Activated CD4-positive, alpha-beta memory T cell treated with anti-CD3 and anti-CD28 coated beads, Interleukin-2, amount 10 ng/mL, durations not matched to agents 7 days and 5 days (primary cell): ENCODE data around the gene PRKG2. TPM values are rescaled to one million over a fixed set of nuclear protein-coding genes. Genes with fewer than 3 reads are reported as not detected.

Source experiments
- CTCF ChIA-PET: fragments of 350-600 bp; sonication (Branson Sonifier 250); formaldehyde crosslinking; loops from one replicate; lab custom pipeline; 2021; ENCODE audit warnings: antibody characterized with exemption, inconsistent platforms; lab: Charles Lee
- POLR2A ChIA-PET: fragments of 350-600 bp; sonication (Branson Sonifier 250); formaldehyde crosslinking; loops from one replicate; lab custom pipeline; 2021; ENCODE audit warnings: antibody characterized with exemption; lab: Charles Lee
- DNase-seq: peaks from one replicate; pipeline ENCODE4 v3.0.0-alpha.2; 2020
- H3K27ac Mint-ChIP-seq: one replicate; pipeline ENCODE4 v1.8.0; 2021; ENCODE audit warnings: mild to moderate bottlenecking, mixed read lengths
- H3K27me3 Mint-ChIP-seq: one replicate; pipeline ENCODE4 v1.8.0; 2021; ENCODE audit warnings: mixed read lengths
- H3K36me3 Mint-ChIP-seq: one replicate; pipeline ENCODE4 v1.8.0; 2021; ENCODE audit warnings: low read depth, mixed read lengths
- H3K4me1 Mint-ChIP-seq: one replicate; pipeline ENCODE4 v1.8.0; 2021; ENCODE audit warnings: mixed read lengths
- H3K4me3 Mint-ChIP-seq: one replicate; pipeline ENCODE4 v1.8.0; 2021; ENCODE audit warnings: mild to moderate bottlenecking, mixed read lengths
- H3K9me3 Mint-ChIP-seq: one replicate; pipeline ENCODE4 v1.8.0; 2021; ENCODE audit warnings: mixed read lengths
- total RNA-seq, 2 experiments: library from RNA; stranded (reverse); gene quantifications; one replicate each; pipeline ENCODE4 v1.2.3, GENCODE V29; 2021

PRKG2 gene
- under 1 TPM; 0.60 to 0.63 TPM for total RNA-seq

- Mint-ChIP-seq H3K27me3 (peaks cover 28% of the 10 kb centered on the region), H3K4me3 (peak within 1 kb of the TSS; percentile 64), H3K36me3 (no peaks in the 10 kb centered on the region), H3K4me1 (peaks cover 11% of the 10 kb centered on the region), H3K27ac (no peak within 1 kb of the TSS), H3K9me3 (no peaks in the 10 kb centered on the region)
- ChIA-PET CTCF (no interaction called here), POLR2A (interaction anchor here (0.6 kb wide), 1 partner anchor 14 kb away, joined by 3 read pairs; no protein-coding TSS in a partner anchor)
- no peak for DNase-seq
Observed at GRCh38 chr4:81214881-81215868, at the start of gene PRKG2. Gene PRKG2, minus strand, starts transcription at chr4:81215222. Its CDS starts 10,175 bp downstream, at chr4:81205047.

- CTCF ChIA-PET, result interaction anchor here (1.3 kb wide), 1 partner anchor 191 kb away, joined by 4 read pairs; no protein-coding TSS in a partner anchor
- Mint-ChIP-seq H3K9me3 (no peaks in the 10 kb centered on the region), H3K4me1 (no peaks in the 10 kb centered on the region), H3K4me3 (no peak overlapping the region), H3K27me3 (no peaks in the 10 kb centered on the region), H3K27ac (no peak overlapping the region), H3K36me3 (no peaks in the 10 kb centered on the region)
- no peak for DNase-seq
- POLR2A ChIA-PET, result no interaction called here
Observed at GRCh38 chr4:81260443-81261101, 45.5 kb upstream of the PRKG2 start.

GRCh38 chr4:81258841-81259550, 44.0 kb upstream of the PRKG2 start:
- Mint-ChIP-seq H3K9me3 (no peaks in the 10 kb centered on the region), H3K4me1 (no peaks in the 10 kb centered on the region), H3K36me3 (no peaks in the 10 kb centered on the region), H3K27me3 (no peaks in the 10 kb centered on the region), H3K27ac (no peak overlapping the region), H3K4me3 (no peak overlapping the region)
- DNase-seq, result no peak
- ChIA-PET CTCF (interaction anchor here (1.2 kb wide), 2 partner anchors 93 to 190 kb away, joined by 3 to 4 read pairs; no protein-coding TSS in a partner anchor), POLR2A (no interaction called here)

- POLR2A ChIA-PET, result no interaction called here
- H3K9me3 Mint-ChIP-seq, result no peaks in the 10 kb centered on the region
- DNase-seq, result no peak
- H3K27me3 Mint-ChIP-seq, result no peaks in the 10 kb centered on the region
- CTCF ChIA-PET, result no interaction called here
- no peak overlapping the region for H3K4me3 Mint-ChIP-seq
- H3K4me1 Mint-ChIP-seq, result no peaks in the 10 kb centered on the region
- no peak overlapping the region for H3K27ac Mint-ChIP-seq
- no peaks in the 10 kb centered on the region for H3K36me3 Mint-ChIP-seq
Observed at GRCh38 chr4:81257816-81258215, 42.8 kb upstream of the PRKG2 start.

GRCh38 chr4:81257021-81257420, 42.0 kb upstream of the PRKG2 start:
- Mint-ChIP-seq H3K27ac (no peak overlapping the region), H3K36me3 (no peaks in the 10 kb centered on the region), H3K27me3 (no peaks in the 10 kb centered on the region), H3K9me3 (no peaks in the 10 kb centered on the region), H3K4me3 (no peak overlapping the region), H3K4me1 (no peaks in the 10 kb centered on the region)
- DNase-seq, result no peak
- ChIA-PET POLR2A (no interaction called here), CTCF (interaction anchor here (1.3 kb wide), 1 partner anchor 187 kb away, joined by 4 read pairs; no protein-coding TSS in a partner anchor)

- Mint-ChIP-seq H3K4me1 (no peaks in the 10 kb centered on the region), H3K27me3 (no peaks in the 10 kb centered on the region), H3K36me3 (no peaks in the 10 kb centered on the region), H3K9me3 (no peaks in the 10 kb centered on the region), H3K4me3 (no peak overlapping the region), H3K27ac (no peak overlapping the region)
- ChIA-PET POLR2A (no interaction called here), CTCF (interaction anchor here (0.9 to 1.5 kb wide), 3 partner anchors 96 to 186 kb away, joined by 4 read pairs; no protein-coding TSS in a partner anchor)
- DNase-seq, result no peak
Observed at GRCh38 chr4:81256059-81256970, 41.3 kb upstream of the PRKG2 start.

- ChIA-PET CTCF (interaction anchor here (0.9 to 1.5 kb wide), 2 partner anchors 97 to 186 kb away, joined by 4 read pairs; no protein-coding TSS in a partner anchor), POLR2A (no interaction called here)
- H3K9me3 Mint-ChIP-seq, result no peaks in the 10 kb centered on the region
- H3K4me1 Mint-ChIP-seq, result no peaks in the 10 kb centered on the region
- no peak overlapping the region for H3K4me3 Mint-ChIP-seq
- H3K27ac Mint-ChIP-seq, result no peak overlapping the region
- DNase-seq, result no peak
- H3K27me3 Mint-ChIP-seq, result no peaks in the 10 kb centered on the region
- H3K36me3 Mint-ChIP-seq, result no peaks in the 10 kb centered on the region
Observed at GRCh38 chr4:81255524-81255923, 40.5 kb upstream of the PRKG2 start.

GRCh38 chr4:81250430-81250829, 35.4 kb upstream of the PRKG2 start:
- no peaks in the 10 kb centered on the region for H3K4me1 Mint-ChIP-seq

GRCh38 chr4:81245218-81246009, 30.4 kb upstream of the PRKG2 start:
- Mint-ChIP-seq H3K4me3 (no peak overlapping the region), H3K9me3 (no peaks in the 10 kb centered on the region), H3K27me3 (peaks cover 1% of the 10 kb centered on the region), H3K4me1 (no peaks in the 10 kb centered on the region), H3K27ac (no peak overlapping the region), H3K36me3 (no peaks in the 10 kb centered on the region)
- no peak for DNase-seq
- ChIA-PET CTCF (no interaction called here), POLR2A (no interaction called here)

More at GRCh38 chr4:81250430-81250829, 35.4 kb upstream of the PRKG2 start:
- Mint-ChIP-seq H3K4me3 (no peak overlapping the region), H3K9me3 (no peaks in the 10 kb centered on the region), H3K27me3 (no peaks in the 10 kb centered on the region), H3K27ac (no peak overlapping the region), H3K36me3 (no peaks in the 10 kb centered on the region)
- ChIA-PET POLR2A (no interaction called here), CTCF (no interaction called here)
- DNase-seq, result no peak

- H3K27me3 Mint-ChIP-seq, result peaks cover 1% of the 10 kb centered on the region
- no peaks in the 10 kb centered on the region for H3K36me3 Mint-ChIP-seq
- DNase-seq, result no peak
- H3K4me1 Mint-ChIP-seq, result no peaks in the 10 kb centered on the region
- POLR2A ChIA-PET, result no interaction called here
- no peaks in the 10 kb centered on the region for H3K9me3 Mint-ChIP-seq
- no peak overlapping the region for H3K27ac Mint-ChIP-seq
- no peak overlapping the region for H3K4me3 Mint-ChIP-seq
- CTCF ChIA-PET, result no interaction called here
Observed at GRCh38 chr4:81237791-81238190, 22.8 kb upstream of the PRKG2 start.

GRCh38 chr4:81235982-81236749, 21.1 kb upstream of the PRKG2 start:
- H3K27me3 Mint-ChIP-seq, result peaks cover under 1% of the 10 kb centered on the region
- H3K27ac Mint-ChIP-seq, result no peak overlapping the region
- ChIA-PET CTCF (no interaction called here), POLR2A (no interaction called here)
- no peak overlapping the region for H3K4me3 Mint-ChIP-seq
- no peaks in the 10 kb centered on the region for H3K36me3 Mint-ChIP-seq
- no peaks in the 10 kb centered on the region for H3K4me1 Mint-ChIP-seq
- peaks cover 10% of the 10 kb centered on the region for H3K9me3 Mint-ChIP-seq
- DNase-seq, result no peak
